H1 (cell line): ENCODE data around the gene GUCY2C. TPM values are rescaled to one million over a fixed set of nuclear protein-coding genes. Genes with fewer than 3 reads are reported as not detected.

Experiments
- CTCF ChIA-PET: fragments of 300-600 bp; sonication (Branson Sonifier 250); formaldehyde crosslinking; loops from one replicate; lab custom pipeline; 2021; ENCODE audit not compliant: partially characterized antibody; lab: Charles Lee
- POLR2A ChIA-PET: fragments of 300-600 bp; sonication (Branson Sonifier 250); formaldehyde crosslinking; loops from one replicate; lab custom pipeline; 2021; ENCODE audit warnings: inconsistent platforms; ENCODE audit not compliant: partially characterized antibody; lab: Charles Lee
- DNase-seq, 2 experiments: peaks; one replicate each; pipeline versions ENCODE4 v3.0.0 to v3.0.0-alpha.2; 2010 to 2022; ENCODE audit warnings: low spot score in 2 of 2, low read depth in 1 of 2, mixed read lengths in 1 of 2
- FAIRE-seq: peaks from 2 replicates; lab custom pipeline; 2011; peaks lifted over from hg19 to GRCh38; lab: Jason Lieb, UNC
- H2AFZ ChIP-seq: 2 replicates; pipeline ENCODE4 v1.8.1; 2012; ENCODE audit warnings: low read length, inconsistent platforms
- H2AK5ac ChIP-seq: 2 replicates; pipeline ENCODE4 v1.6.1; 2013; ENCODE audit warnings: low read depth, low read length
- H2BK120ac ChIP-seq: replicated peaks from 2 replicates; pipeline ENCODE3; 2013; ENCODE audit warnings: low read depth, low read length, inconsistent platforms
- H2BK12ac ChIP-seq: 2 replicates; pipeline ENCODE4 v1.6.1; 2013; ENCODE audit warnings: low read depth, low read length
- H2BK15ac ChIP-seq: 2 replicates; pipeline ENCODE4 v1.6.1; 2013; ENCODE audit warnings: low read length
- H2BK20ac ChIP-seq: 2 replicates; pipeline ENCODE4 v1.6.1; 2013; ENCODE audit warnings: low read length
- H2BK5ac ChIP-seq: 2 replicates; pipeline ENCODE4 v1.6.1; 2013; ENCODE audit warnings: low read depth, low read length
- H3K14ac ChIP-seq: 2 replicates; pipeline ENCODE4 v1.6.1; 2013; ENCODE audit warnings: inconsistent platforms; ENCODE audit not compliant: insufficient read length
- H3K18ac ChIP-seq: 2 replicates; pipeline ENCODE4 v1.6.1; 2013; ENCODE audit warnings: low read length; ENCODE audit errors: extremely low read depth
- H3K23ac ChIP-seq: 2 replicates; pipeline ENCODE4 v1.6.1; 2013; ENCODE audit warnings: inconsistent platforms; ENCODE audit not compliant: insufficient read length
- H3K23me2 ChIP-seq: 2 replicates; pipeline ENCODE4 v1.6.1; 2013; ENCODE audit warnings: low read depth, low read length
- H3K27ac ChIP-seq: 2 replicates; pipeline ENCODE4 v1.6.1; 2011; ENCODE audit warnings: low read depth, low read length, inconsistent platforms
- H3K27me3 ChIP-seq, 4 experiments: replicated peaks in 1 of 4; 1 replicate in 1 of 4; 2 replicates in 3 of 4; pipeline versions ENCODE4 v1.6.1 to v1.8.1; 2011 to 2013; ENCODE audit warnings: low read length in 3 of 4, mild to moderate bottlenecking in 3 of 4, inconsistent platforms in 2 of 4, mixed read lengths in 2 of 4, moderate library complexity in 1 of 4; ENCODE audit not compliant: control insufficient read depth in 3 of 4, insufficient read depth in 3 of 4; ENCODE audit errors: extremely low read depth in 1 of 4
- H3K36me3 ChIP-seq, 4 experiments: 2 replicates each; pipeline versions ENCODE4 v1.6.1 to v1.8.1; 2011 to 2013; ENCODE audit warnings: mild to moderate bottlenecking in 4 of 4, low read length in 3 of 4, moderate library complexity in 2 of 4, control low read depth in 1 of 4, inconsistent platforms in 1 of 4; ENCODE audit not compliant: insufficient read depth in 4 of 4, control insufficient read depth in 2 of 4
- H3K4ac ChIP-seq: replicated peaks from 2 replicates; pipeline ENCODE3; 2013; ENCODE audit warnings: low read length, low read depth, mixed read lengths, inconsistent platforms; ENCODE audit not compliant: insufficient read length
- H3K4me1 ChIP-seq, 4 experiments: replicated peaks in 1 of 4; 1 replicate in 1 of 4; 2 replicates in 3 of 4; pipeline versions ENCODE4 v1.6.1 to v1.8.1; 2011 to 2013; ENCODE audit warnings: low read length in 3 of 4, inconsistent platforms in 2 of 4, mixed read lengths in 1 of 4; ENCODE audit not compliant: insufficient read depth in 4 of 4, control insufficient read depth in 3 of 4
- H3K4me2 ChIP-seq, 2 experiments: 2 replicates each; pipeline versions ENCODE4 v1.6.1 to v1.8.1; 2011 to 2013; ENCODE audit warnings: low read depth in 2 of 2, low read length in 2 of 2, control low read depth in 1 of 2, inconsistent platforms in 1 of 2, mild to moderate bottlenecking in 1 of 2; ENCODE audit not compliant: insufficient read depth in 1 of 2
- H3K4me3 ChIP-seq, 4 experiments: fragments of 200-600, 300-600 bp in 1 of 4; sonication (generic), shearing (Covaris generic), sonication (Bioruptor Twin) in 1 of 4; 2 replicates each; pipeline versions ENCODE4 v1.5.1 to v1.8.1; 2011 to 2016; ENCODE audit warnings: low read length in 4 of 4, low read depth in 3 of 4, control low read depth in 2 of 4, inconsistent platforms in 2 of 4, mild to moderate bottlenecking in 2 of 4, mixed read lengths in 1 of 4, moderate library complexity in 1 of 4; ENCODE audit not compliant: insufficient read depth in 2 of 4; ENCODE audit errors: extremely low read depth in 1 of 4
- H3K56ac ChIP-seq: replicated peaks from 2 replicates; pipeline ENCODE3; 2013; ENCODE audit warnings: low read depth, mild to moderate bottlenecking, mixed read lengths, low read length, inconsistent platforms; ENCODE audit not compliant: insufficient read length
- H3K79me1 ChIP-seq: 2 replicates; pipeline ENCODE4 v1.6.1; 2013; ENCODE audit warnings: low read depth, low read length, control low read depth
- H3K79me2 ChIP-seq, 2 experiments: 2 replicates each; pipeline versions ENCODE4 v1.6.1 to v1.8.1; 2012 to 2013; ENCODE audit warnings: low read length in 2 of 2, mild to moderate bottlenecking in 2 of 2, inconsistent platforms in 1 of 2; ENCODE audit not compliant: insufficient read depth in 2 of 2, control insufficient read depth in 1 of 2
- H3K9ac ChIP-seq, 4 experiments: replicated peaks in 1 of 4; 1 replicate in 1 of 4; 2 replicates in 3 of 4; pipeline versions ENCODE4 v1.6.1 to v1.8.1; 2011 to 2013; ENCODE audit warnings: low read depth in 3 of 4, low read length in 3 of 4, control low read depth in 2 of 4, mild to moderate bottlenecking in 2 of 4, moderate library complexity in 2 of 4, inconsistent platforms in 1 of 4; ENCODE audit errors: extremely low read depth in 1 of 4
- H3K9me3 ChIP-seq, 2 experiments: 2 replicates each; pipeline versions ENCODE4 v1.6.1 to v1.8.1; 2012 to 2013; ENCODE audit warnings: mild to moderate bottlenecking in 2 of 2, moderate library complexity in 2 of 2, control low read depth in 1 of 2, inconsistent platforms in 1 of 2, low read depth in 1 of 2, low read length in 1 of 2, mixed read lengths in 1 of 2; ENCODE audit not compliant: insufficient read depth in 2 of 2
- H4K20me1 ChIP-seq, 2 experiments: replicated peaks in 1 of 2; 2 replicates each; pipeline versions ENCODE3 to v1.8.1; 2011 to 2013; ENCODE audit warnings: inconsistent platforms in 2 of 2, low read length in 2 of 2, mild to moderate bottlenecking in 1 of 2; ENCODE audit not compliant: insufficient read depth in 2 of 2, control insufficient read depth in 1 of 2
- H4K5ac ChIP-seq: 2 replicates; pipeline ENCODE4 v1.6.1; 2013; ENCODE audit warnings: low read length, low read depth, mixed read lengths, inconsistent platforms; ENCODE audit not compliant: insufficient read length
- H4K8ac ChIP-seq: 2 replicates; pipeline ENCODE4 v1.8.0; 2013; ENCODE audit warnings: mild to moderate bottlenecking, moderate library complexity, low read length, inconsistent platforms; ENCODE audit not compliant: insufficient read depth; ENCODE audit errors: extremely low read depth
- H4K91ac ChIP-seq: replicated peaks from 2 replicates; pipeline ENCODE3; 2013; ENCODE audit warnings: low read length, mixed read lengths, inconsistent platforms; ENCODE audit not compliant: insufficient read length
- CTBP2 ChIP-seq: IDR thresholded peaks from 2 replicates; pipeline ENCODE4 v1.7.0; 2011; ENCODE audit warnings: borderline replicate concordance, mild to moderate bottlenecking, moderate library complexity, mixed read lengths, low read length; ENCODE audit not compliant: insufficient read depth, insufficient read length
- NRF1 ChIP-seq: IDR thresholded peaks from 2 replicates; pipeline ENCODE4 v1.6.1; 2011; ENCODE audit warnings: mild to moderate bottlenecking, low read depth, low read length, improper control_type of control experiment
- POLR2A ChIP-seq, 2 experiments: IDR thresholded peaks; 1 replicate in 1 of 2; 2 replicates in 1 of 2; pipeline ENCODE4 v1.6.1; 2011; ENCODE audit warnings: low read depth in 2 of 2, low read length in 2 of 2, mild to moderate bottlenecking in 2 of 2; ENCODE audit errors: control extremely low read depth in 1 of 2
- POLR2AphosphoS5 ChIP-seq: IDR thresholded peaks from 2 replicates; pipeline ENCODE4 v1.6.1; 2011; ENCODE audit warnings: low read depth, low read length
- SIN3A ChIP-seq, 2 experiments: IDR thresholded peaks in 1 of 2; conservative IDR thresholded peaks in 1 of 2; 2 replicates each; pipeline ENCODE4 v1.6.1; 2011 to 2012; ENCODE audit warnings: low read length in 2 of 2, improper control_type of control experiment in 1 of 2, low read depth in 1 of 2, mild to moderate bottlenecking in 1 of 2
- SUZ12 ChIP-seq: fragments of 200-600 bp; sonication (generic); IDR thresholded peaks from 2 replicates; pipeline ENCODE4 v1.6.1; 2012; ENCODE audit warnings: mild to moderate bottlenecking, inconsistent platforms, low read length, moderate library complexity, mixed read lengths
- TAF1 ChIP-seq: IDR thresholded peaks from 2 replicates; pipeline ENCODE4 v1.6.1; 2011; ENCODE audit warnings: mild to moderate bottlenecking, low read depth, low read length
- YY1 ChIP-seq: IDR thresholded peaks from 2 replicates; pipeline ENCODE4 v1.6.1; 2011; ENCODE audit warnings: low read depth, mild to moderate bottlenecking, low read length
- WGBS, 2 experiments: shearing (Covaris generic) in 1 of 2; methylation state at CpG; one replicate each; pipeline versions ENCODE4 v1.1.6 to v1.1.7; 2013 to 2015; ENCODE audit warnings: low lambda C conversion rate in 2 of 2, mixed read lengths in 2 of 2, inconsistent platforms in 1 of 2, low coverage in 1 of 2, missing lambda C conversion rate in 1 of 2; ENCODE audit not compliant: insufficient replicate concordance in 2 of 2, insufficient coverage in 1 of 2, insufficient read length in 1 of 2; ENCODE audit errors: extremely low coverage in 1 of 2, missing lambda C conversion rate in 1 of 2; 5-methylcytosine and 5-hydroxymethylcytosine counted together
- polyA plus RNA-seq, 7 experiments: library from polyadenylated mRNA; depleted of rRNA in 3 of 7; stranded (reverse) in 5 of 7; unstranded in 2 of 7; fragments of >200 nt in 5 of 7; fragments of 200-250 nt in 2 of 7; gene quantifications; 1 replicate in 5 of 7; 2 replicates in 1 of 7; 4 replicates in 1 of 7; pipeline versions ENCODE4 v1.2.1 to v1.2.3, GENCODE V29; 2011 to 2013; ENCODE audit warnings: missing spikeins in 2 of 7, mixed read lengths in 2 of 7
- total RNA-seq: library from RNA; stranded (reverse); fragmentation: NEBNext Ultra II Directional; extraction: Animal tissue kit (Norgen Biotek cat#: 25700); gene quantifications from 2 replicates; pipeline ENCODE4 v1.2.1, GENCODE V29; 2021

The GUCY2C gene
- total and polyA plus RNA-seq, 2 of the 8 experiments (the other 6 are each of a cell fraction or from before 2014, with no cell fraction given), result 1.9 to 3.2 TPM

DNA sequence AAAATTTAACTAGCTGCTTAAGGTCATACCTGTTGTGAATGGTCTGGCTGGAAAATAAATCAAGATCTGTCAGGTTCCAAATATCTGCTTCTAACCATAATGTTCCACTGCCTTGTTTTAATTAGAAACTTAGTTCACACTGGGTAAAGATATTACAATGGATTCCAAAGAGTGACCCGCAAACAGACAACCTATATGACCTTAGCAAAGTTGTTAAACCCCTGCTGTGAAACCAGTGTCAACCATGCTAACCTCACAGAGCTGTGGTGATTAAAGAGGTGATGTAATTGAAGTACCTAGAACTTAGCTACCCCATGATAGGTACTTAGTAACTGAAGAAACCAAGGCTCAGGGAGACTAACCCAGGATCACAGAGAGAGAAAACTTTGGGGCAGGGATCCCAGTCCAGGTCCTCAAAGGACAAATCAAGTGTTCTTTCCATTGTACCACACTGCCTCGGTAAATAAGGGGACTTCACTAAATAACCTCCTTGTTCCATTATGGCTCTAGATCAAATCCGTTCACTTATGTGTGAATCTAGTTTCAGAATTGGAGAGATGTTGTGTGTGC lies 2.2 kb downstream of the GUCY2C start:
- Histone ChIP-seq H3K79me2 (no peaks in the 10 kb centered on the region), H2BK12ac (no peak overlapping the region), H4K5ac (no peak overlapping the region), H3K27ac (no peak overlapping the region), H3K18ac (no peak overlapping the region), H2BK15ac (no peak overlapping the region), H3K14ac (no peak overlapping the region), H2BK20ac (no peak overlapping the region), H3K27me3 (no peaks in the 10 kb centered on the region; a peak in 2 of 7 replicates), H4K91ac (no peak overlapping the region), H4K8ac (no peak overlapping the region), H2AK5ac (no peak overlapping the region), H3K9ac (no peak overlapping the region), H3K56ac (no peak overlapping the region), H3K23me2 (no peaks in the 10 kb centered on the region), H3K4me1 (no peaks in the 10 kb centered on the region; a peak in 1 of 7 replicates), H3K4me3 (no peak overlapping the region), H2BK5ac (no peak overlapping the region), H2BK120ac (no peak overlapping the region), H3K4me2 (no peak overlapping the region), H3K36me3 (peaks cover 0 to 19% (median 4%) of the 10 kb centered on the region in 4 experiments; a peak in 4 of 8 replicates), H3K23ac (no peak overlapping the region), H2AFZ (no peak overlapping the region), H3K4ac (no peak overlapping the region), H3K9me3 (no peaks in the 10 kb centered on the region), H4K20me1 (peaks cover 4 to 7% of the 10 kb centered on the region in 2 experiments), H3K79me1 (no peaks in the 10 kb centered on the region)
- TF ChIP-seq TAF1, result no peak
- no peak for TF ChIP-seq YY1
- TF ChIP-seq POLR2AphosphoS5, result 0 out of 2 replicates have a peak, but pooled peaks have one; percentile 33
- no peak for TF ChIP-seq CTBP2
- TF ChIP-seq SIN3A (conservative IDR thresholded peaks at IDR 0.05 in 1 of 2, IDR thresholded peaks at IDR 0.05 in 1 of 2; ENCODE audit: low read depth in 1 of 2, low read length in 2 of 2), result no peak
- TF ChIP-seq POLR2A (IDR thresholded peaks at IDR 0.05; ENCODE audit: control extremely low read depth in 1 of 2, low read depth in 2 of 2, low read length in 2 of 2), result peak in 1 of 2 experiments; percentile 44; a peak in 1 of 3 replicates
- peak; percentile 9; the same call in 1 of the 2 replicates for TF ChIP-seq NRF1
- TF ChIP-seq SUZ12, result no peak
- ChIA-PET POLR2A (interaction anchor here (0.7 to 12.8 kb wide), 8 partner anchors 7 to 81 kb away, joined by 3 to 167 read pairs (median 30); a partner anchor contains a TSS), CTCF (interaction anchor here (0.7 to 1.8 kb wide), 4 partner anchors 16 to 1482 kb away, joined by 3 to 5 read pairs (median 4); no protein-coding TSS in a partner anchor)
- DNase-seq (no peak), FAIRE-seq (no peak)
- 88% methylated on average over 3 of the region's 3 CpGs; no CpG with 5 or more reads in 1 of the 2 experiments for WGBS, 2 experiments
